Glomerular visceral epithelial cell (primary cell): Measurements from ENCODE around the gene ANKS1A.

Source experiments
- DNase-seq: peaks from one replicate; pipeline ENCODE4 v3.0.0-alpha.2; 2016; ENCODE audit errors: extremely low spot score

Gene ANKS1A

DNA sequence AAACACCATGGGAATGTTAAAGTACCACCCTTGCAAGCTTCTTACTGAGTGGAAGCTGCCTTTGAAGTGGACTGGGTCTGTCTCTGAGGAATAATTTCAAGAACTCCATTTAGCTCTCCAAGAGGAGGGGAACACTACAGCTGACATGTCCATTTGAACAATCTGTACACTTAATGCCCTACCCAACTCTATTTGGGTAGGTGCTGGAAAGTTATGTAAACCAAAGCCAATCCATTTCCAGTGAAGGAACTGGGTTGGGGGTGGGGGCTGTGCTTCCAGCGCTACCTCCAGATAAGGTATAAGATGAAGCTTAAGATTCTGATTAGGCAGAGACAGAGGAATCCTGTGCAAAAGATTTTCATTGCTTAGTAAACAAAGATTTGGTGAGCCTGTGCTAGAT is 130.1 kb downstream of the ANKS1A start:
- DNase-seq = no peak

DNA sequence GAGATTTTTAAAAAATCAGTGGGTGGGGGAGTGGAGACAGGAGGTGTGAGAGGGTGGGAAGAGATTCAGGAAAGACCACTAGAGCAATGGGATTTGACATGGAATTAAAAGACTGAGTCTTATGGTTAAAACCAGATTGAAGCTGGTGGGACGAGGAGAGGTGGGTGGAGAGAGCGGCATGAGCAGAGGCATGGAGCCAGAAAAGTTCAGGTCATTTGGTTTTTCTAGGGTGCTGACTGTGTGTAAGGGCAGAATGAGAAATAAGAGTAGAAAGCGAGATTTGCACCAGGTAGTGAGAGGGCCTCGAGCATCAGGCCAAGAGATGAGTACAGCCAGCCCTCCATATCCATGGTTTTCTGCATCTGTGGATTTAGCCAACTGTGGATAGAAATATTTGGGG is 130.8 kb downstream of the ANKS1A start:
- no peak for DNase-seq

DNA sequence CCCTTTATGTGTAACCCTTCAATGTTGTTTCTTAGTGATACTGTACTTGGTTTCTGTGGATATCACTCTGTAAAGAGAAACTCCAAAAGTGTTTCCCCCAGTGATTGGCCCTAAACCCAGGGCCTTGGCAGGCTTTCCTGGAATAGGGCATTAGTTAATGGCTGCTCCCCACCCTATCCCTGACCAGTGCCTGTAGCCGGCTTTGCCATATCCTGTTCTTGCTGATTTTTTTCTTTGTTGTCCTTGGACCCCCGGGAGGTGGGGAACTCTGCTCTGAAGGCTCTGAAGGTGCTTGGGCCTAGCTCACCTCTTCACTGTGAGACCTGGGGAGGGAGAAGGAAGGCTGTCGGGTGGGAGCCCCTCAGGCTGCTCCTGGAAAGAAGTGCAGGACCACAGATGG is 131.9 kb downstream of the ANKS1A start:
- no peak for DNase-seq

DNA sequence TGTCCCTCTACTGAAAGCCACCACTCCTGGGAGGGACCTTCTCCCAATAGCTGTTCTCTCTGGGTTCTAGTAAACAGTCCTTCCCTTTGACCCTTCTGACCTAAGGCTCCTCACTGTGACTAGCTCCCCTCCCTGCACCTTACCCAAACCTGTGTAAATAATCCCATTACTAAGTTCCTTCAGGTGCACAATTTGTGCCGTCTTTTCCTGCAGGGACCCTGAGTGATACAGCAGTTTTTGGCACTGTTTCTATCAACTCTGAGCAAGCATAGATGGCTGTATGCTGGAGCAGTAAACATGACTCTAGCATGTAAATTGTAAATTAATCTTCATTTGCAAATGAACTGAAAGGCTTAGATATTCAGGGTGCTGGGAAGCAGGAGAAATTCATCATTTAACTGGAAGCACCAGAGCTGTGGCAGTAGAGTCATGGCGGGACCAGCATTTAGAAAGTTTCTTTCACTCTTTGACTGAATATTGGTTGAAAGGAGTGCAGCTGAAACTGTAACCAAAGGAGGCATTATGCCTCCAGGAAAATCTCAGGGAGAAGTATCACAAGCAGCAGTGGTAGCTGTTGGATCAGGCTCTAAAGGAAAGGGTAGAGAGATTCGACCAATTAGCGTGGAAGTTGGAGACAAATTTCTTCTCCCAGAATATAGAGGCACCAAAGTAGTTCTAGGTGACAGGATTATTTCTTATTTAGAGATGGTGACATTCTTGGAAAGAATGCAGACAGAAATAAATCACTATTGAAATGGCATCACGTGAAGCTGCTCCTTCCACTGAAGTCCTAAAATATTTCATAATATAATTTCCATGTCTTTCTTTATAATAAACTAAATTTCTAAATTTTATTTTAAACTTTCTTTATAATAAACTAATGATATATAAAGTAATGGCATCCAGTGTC is 134.3 kb downstream of the ANKS1A start:
- no peak for DNase-seq

DNA sequence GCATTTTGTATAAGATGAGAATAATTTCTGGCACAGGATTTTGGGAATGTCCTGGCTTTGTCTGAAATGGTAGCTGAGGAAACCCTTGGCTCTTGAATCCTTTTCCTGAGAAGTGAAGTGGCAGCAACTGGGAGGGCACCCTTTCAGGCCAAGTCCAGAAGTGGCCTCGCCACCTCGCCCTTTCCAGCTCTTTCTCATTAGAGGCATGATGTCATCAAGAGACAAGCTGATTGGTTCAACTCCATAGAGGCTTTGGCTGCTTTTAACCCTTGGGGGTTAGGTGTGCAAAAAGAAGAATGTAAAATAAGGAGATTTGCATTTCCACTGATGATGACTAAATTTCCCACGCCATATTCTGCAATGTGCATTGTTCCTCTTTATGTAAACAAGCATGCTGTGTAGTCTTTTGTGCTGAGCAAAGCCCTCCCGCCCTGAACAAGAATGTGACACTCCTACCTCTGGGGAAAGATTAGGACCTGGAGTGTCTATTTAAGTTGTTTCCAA is 135.5 kb downstream of the ANKS1A start:
- DNase-seq = peak; percentile 40

DNA sequence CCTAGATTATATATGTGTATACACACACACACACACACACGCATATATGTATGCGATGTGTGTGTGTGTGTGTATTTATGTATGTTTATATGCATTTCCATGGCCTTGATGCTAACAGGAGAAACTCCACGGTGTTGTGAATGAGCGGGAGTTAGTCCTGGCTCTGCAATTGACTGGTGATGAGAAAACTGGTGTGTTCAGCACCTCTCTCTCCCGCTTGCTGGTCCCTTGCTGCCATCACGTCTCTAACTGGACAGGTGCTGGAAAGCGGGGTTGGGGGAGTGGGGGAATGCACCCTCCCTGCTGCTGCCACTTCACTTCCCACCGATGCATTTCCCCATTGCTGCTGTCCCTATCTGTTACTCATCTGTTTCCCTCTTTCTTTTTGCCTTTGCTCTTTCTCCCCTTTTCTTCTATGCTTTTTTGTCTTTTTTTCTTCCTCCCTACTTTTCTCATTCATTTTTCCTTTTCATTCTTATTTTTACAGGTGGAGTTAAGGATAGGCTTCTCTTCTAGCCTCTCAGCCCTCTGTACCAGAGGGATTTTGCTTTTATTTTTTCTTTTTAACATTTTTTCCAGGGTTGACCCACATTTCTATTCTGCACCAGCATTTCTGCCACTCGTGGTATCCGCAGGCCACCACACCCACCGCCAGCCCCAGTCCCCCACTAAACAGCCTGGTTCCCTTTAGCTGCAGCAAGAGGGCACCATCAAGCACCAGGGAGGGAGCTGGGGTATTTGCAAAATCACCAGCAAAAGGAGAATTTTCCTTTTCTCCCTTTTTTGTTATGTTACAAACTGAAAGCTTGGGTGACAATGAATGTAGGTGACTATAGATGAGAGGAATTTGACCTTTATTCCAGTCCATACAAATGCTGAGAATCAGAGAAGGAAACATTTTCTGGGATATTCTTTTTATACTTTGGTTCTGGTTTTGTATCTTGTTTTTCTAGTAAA is 136.5 kb downstream of the ANKS1A start:
- no peak for DNase-seq

DNA sequence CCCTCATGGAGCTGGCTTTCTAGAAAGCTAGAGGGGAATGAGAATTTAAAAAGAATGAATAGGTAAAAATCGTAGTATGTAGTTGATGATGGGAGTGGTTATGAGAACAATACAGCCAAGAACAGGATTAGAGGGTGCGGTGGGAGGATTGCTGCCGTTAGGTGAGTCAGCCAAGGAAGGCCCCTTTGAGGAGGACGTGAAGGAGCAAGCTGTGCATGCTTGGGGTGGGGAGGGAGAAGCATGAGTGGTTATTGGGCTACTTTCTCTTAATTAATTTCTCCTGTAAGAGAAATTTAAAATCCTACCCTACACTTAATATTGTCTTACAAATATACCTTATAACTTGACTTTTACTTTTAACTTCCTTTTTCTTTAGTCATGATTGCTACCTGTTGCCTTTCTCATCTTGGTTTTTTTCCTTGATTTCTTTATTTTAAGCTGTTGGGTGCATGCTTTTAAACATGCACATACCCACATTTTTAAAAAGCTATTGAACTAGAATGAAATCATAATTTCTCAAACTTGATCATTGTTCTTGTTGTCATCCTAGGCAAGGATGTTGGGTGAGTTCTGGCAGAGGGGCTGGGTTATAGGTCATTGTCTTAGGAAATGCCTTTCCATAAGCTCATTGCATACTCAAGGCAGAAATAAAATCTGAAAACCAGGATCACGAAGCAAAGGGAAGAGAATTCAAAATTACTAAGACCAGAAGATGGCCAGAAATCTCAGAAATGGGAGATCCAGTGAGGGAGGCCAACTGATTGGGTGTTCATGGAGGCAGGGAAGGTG is 137.6 kb downstream of the ANKS1A start:
- DNase-seq = peak; percentile 21

DNA sequence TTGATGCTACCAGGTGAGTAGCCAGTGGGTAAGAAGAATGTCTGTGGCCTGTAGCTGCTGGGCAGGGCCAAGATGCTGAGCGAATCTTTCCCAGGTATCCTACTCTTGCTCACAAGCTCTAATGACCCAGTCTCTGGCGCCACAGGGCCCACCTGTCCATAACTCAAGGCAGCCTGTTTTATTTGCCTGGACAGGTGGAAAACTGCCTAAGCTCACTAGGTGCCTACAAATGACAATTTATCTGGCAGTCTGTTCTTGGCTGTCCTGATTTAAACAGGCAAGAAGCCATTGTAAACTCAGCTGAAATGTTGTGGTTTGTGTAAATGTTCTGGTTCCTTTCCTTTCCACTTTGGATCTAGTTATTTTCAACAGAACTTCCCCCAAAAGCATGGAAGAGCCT is 138.8 kb downstream of the ANKS1A start:
- no peak for DNase-seq

DNA sequence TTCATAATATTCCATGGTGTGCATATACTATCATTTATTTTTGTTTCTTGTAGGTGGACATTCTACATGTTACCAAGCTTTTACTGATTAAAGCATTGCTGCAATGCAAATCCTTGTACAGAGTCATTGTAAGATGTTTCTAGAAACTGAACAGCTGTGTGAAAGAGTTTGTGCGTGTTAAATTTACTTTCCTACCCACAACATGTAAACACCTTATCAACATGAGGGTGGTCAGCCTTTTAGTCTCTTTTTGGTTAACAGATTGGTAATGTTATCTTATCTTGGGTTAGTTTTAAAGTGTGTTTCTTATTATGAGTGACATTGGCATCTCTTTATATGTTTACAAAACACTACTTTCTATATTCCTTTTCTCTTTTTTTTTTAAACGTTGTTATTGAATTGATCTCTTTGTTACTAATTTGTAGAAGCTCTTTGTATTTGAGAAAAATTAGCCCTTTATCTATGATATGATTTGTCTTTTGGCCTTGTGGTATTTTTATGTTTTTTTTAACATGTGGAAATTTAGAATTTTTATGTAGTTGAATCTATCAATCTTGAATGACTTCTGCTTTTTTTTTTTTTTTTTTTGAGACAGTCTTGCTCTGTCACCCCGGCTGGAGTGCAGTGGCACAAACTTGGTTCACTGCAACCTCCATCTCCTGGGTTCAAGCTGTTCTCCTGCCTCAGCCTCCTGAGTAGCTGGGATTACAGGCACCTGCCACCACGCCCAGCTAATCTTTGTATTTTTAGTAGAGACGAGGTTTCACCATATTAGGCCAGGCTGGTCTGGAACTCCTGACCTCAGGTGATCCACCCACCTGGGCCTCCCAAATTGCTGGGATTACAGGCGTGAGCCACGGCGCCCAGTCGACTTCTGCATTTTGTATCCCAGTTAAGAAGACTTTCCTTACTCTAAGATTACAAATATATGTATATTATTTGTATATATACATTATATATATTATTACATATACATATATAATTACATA is 140.0 kb downstream of the ANKS1A start:
- no peak for DNase-seq

DNA sequence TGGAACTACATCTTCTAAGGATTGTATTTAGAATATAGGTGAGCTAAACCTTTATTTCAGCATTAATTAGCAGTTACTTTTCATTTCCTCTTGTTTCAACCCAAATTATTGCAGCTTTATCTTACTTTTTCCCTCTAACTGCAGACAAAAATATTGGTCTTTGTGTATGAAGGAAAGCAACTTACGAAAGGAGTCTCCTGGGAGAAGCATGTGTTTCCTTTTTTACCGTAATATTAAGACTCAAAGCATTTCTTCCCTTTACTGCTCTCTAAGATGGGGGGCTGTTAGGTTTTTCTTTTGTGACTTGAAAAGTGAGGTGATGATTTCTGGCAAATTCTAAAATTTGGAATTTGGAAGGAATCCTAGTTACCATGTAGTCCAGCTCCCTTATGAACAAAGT is 141.0 kb downstream of the ANKS1A start:
- DNase-seq = no peak

DNA sequence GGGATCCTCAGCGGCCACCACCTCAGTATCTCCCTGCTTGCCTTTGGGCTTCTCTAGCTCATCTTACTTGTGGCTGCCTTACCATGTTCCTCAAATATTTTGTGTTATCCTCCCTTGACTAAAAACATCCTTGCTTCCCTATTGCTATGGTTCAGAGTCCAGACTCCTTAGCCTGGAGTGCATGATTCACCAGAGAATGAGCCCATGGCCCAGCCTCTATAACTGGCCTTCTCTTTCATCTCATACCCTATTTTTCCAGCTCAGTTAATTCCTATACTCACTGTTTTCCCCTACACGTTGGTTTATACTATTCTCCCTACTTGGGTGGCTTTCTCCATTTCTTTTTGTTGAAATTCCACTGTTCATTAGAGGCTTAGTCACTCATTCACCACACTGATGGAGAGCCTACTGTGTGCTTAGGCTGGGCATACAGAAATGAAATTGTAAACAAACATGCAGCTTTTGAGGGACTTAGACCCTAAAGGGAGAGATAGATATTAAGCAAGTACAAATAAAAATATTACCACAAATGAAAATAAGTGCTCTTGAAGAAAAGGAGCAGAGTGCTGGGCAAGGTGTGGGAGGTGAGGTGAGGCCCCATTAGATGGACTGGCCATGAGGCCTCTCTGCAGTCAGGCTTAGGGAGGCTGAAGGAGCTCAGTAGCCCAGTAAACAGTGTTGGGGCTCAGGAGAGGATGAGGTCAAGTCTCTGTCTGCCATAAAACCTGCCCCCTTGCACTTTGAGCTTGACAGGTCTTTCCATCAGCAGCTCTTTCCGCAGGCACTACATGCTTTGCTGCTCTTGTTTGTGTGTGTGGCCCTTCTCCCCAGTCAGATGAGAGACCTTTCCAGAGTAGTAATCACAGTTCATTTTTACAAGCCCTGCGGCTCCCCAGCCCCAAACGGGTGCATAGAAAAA is 142.8 kb downstream of the ANKS1A start:
- DNase-seq = no peak

DNA sequence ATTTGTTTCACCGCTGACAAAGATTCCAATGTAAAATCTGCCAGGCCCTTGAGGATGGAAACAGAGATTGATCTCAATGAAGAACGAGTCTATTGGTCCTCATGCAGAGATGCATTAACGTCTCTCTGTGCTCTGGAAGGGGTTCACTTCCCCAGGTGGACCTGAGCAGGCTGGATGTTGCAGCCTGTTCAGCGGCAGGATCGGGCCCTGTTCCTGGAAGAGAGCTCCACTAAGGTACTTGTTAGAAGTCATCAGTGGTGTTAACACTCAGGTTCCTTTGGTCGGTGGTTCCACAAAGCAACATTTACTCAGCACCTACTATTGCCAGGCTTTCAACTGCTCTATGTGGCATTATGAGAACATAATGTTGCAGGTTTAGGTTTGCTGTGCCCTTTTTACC is 144.6 kb downstream of the ANKS1A start:
- DNase-seq = no peak

DNA sequence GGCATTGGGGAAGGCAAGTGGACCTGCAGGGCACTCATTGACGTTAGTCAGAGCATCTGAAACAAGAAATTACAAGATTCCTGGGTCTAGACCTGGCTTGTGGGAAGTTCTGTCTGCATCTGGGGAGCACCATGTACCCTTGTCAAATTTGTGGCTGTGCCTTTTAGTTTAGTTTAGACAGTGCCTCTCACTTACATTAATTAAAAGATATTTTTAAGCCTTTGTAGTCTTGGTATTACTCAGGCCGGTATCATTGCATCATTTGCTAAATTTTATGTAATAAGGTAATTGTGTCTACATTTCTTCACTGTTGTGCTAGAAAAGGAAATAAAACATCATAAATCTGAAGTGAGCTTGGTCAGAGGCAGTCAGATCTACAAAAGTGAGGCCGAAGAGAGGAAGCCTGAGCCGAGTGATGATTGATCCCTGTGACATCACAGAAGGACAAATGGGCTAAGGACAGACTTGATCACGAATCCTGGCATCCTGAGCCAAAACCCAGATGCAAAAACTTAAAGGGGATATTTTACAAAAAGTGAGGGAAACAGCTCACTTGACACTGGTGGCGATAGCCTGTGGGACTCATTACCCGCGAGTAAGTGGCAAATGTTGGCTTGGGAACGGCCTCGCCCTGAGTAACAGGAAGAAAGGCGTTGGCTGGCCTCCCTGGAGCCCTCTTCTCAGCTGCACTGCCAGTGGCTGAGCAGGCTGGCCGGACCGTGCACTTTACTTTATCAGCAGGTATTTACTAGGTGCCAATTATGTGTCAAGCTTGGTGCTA is 145.5 kb downstream of the ANKS1A start:
- no peak for DNase-seq

DNA sequence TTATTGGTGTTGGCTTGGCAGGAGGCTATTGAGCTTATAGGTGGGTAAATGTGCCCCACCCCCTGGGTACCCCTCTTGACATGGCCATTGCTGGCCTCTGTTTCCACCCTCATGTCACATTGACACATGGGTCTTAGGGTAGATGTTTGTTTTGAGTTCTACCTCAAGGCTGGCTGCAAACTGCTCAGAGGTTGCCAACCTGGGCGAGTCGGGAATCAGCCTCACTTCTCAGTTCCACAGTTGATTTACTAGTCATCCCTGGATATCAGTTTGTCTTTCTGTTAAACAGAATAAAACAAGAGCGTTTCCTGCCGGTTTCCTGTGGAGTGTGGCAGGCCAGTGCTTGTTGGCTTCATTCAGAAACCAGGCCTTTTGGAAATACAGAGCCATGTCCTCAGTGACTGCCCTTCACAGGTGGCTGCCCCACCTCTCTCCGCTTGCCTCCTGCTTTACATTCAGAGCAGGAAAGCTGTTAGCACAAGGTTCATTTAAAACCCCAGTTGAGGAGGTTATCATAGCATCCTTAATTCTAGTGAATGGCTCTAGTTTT is 146.5 kb downstream of the ANKS1A start:
- DNase-seq = no peak

DNA sequence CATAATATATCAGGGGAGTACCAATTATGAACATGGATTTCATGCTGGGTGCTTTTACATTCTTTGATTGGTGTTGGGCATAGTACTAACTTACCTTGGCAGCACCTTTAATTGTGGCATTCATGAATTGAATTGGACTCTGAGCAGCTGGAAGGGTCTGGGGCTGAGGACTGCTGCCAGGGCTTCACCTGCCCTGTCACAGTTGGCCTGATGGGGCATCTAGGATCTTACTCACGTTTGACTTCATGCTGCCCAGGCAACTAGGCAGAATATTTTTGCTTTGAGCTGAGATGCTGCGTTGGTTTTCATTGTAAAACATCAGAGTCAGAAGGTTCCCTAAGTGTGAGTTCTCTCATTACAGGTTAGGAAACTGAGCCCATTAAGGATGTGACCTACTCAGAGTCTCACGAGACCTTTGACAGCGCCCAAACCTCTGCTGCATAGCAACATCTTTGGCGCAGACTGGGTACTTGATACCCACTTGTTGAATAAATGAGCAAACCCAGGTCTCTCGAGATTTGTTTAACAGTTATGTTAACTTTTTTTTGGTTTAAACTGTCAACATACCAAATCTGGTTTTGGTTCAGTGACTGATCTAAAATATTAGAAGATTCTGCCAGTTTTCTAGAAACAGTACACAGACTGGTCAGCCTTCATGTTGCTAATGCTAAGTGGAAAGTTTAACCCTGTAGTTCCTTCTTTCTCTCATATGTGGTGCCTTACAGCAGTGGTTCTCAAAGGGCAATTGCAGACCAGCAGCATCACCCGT is 147.2 kb downstream of the ANKS1A start:
- no peak for DNase-seq

DNA sequence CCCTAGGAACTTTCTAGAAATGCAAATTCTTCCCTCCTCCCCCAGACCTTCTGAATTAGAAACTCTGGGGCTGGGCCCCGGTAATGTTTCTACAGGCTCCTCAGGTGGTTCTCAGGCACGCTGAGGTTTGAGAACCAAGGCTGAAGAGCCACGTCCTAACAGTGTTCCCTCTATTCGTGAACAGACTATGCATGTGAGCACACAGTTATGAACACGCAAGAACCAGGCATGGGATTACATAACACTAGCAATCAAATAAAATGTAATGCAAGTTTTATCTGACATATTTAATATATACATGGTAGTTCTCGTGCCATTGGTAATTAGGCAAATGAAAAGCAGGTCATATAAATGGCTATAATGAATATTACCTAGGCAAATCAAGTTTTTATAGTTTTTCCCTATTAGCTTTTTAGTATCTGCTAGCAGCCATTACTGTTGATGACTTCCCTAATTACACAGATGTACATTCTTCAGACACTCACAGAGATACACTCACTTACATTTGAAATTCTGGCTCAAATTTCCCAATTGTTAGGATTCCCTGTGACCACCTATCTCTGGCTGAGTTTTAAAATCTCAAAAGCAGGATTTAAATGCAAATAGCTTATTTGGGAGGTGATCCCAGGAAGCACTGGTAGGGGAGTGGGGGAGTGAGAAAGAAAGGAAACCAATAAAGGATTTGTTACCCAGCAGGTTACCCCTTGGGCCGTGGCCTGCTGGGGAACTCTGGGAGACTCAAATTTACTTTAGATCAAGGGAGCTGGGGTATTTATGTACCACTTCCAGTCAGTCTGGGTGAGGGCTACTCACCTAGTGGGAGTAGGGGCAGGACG is 148.0 kb downstream of the ANKS1A start:
- no peak for DNase-seq

DNA sequence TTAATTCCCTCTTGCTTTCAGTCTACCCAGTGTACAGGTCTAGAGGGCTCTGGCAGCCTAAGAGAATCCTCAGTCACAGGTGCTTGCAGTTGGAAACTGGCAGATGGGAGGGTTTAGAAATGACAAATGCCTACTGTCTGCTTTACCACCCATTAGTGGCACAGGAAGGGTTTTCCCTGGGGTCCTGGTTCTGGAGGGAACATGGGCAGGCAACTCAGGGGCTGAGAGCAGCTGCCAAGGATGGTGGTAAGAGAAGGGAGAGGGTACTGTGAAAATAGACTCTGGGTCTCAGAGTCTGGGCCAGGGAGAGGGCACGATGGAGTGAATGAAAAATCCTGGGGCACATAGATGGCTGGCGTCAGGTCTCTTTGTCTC is 148.6 kb downstream of the ANKS1A start:
- no peak for DNase-seq
